ENCODE data around the gene EDC4. TPM values are rescaled to one million over a fixed set of nuclear protein-coding genes. Genes with fewer than 3 reads are reported as not detected.

Gene EDC4
- total and polyA plus RNA-seq, 2 donors from 2014 or later, result 44.7 to 56.5 TPM

DNA sequence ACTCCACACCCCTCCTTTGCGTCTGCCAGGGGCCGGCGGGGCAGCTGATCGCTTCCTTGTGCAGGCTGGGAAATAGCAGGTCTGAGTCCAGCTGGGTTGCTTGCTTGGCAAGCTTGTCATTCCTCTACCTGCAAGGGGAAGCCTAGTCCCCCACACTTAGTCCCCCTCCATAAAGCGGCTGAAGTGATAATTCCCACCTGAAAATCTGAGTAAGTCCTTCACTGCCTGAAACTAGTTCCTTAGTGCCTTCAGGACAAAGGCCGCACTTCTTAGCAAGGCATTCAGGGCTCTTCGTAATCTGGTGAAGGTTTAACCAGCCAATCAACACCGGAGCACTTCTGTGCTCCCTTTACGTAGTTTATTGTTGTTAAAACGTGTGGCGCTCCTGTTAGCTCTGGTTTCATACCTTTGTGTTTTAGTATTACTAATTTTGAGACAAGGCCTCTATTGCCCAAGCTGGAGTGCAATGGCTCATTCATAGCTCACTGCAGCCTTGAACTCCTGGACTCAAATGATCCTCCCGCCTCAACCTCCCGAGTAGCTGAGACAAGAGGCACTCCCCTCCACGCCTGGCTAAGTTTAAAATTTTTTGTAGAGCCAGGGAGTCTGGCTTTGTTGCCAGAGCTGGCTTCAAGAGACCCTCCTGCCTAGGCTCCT is 21.0 kb downstream of the EDC4 start:
- no peaks in the 10 kb centered on the region for H3K36me3 ChIP-seq (ENCODE audit: control insufficient read depth in 2 of 3, insufficient read depth in 3 of 3, low read length in 3 of 3)
- peaks cover 0 to 20% (median 8%) of the 10 kb centered on the region in 3 donors for H3K4me1 ChIP-seq (ENCODE audit: control insufficient read depth in 2 of 3, insufficient read depth in 2 of 3, low read depth in 1 of 3, low read length in 3 of 3)
- H3K4me3 ChIP-seq (ENCODE audit: low read length in 3 of 3), result peak overlapping the region; percentile 76 to 91 (median 84)
- intact Hi-C loops (cut with DNase I), result no loop called here
- DNase-seq (peak in 3 of 5 donors; percentile 26 to 72 (median 50)), FAIRE-seq (no peak)
- no peak for TF ChIP-seq CTCF (IDR thresholded peaks at IDR 0.05; ENCODE audit: borderline replicate concordance, extremely low read depth, insufficient read depth)
- peak overlapping the region; percentile 74 to 98 (median 74) for H3K9ac ChIP-seq (ENCODE audit: low read length in 3 of 3)
- H3K9me3 ChIP-seq (ENCODE audit: control insufficient read depth in 2 of 3, insufficient read depth in 1 of 3, low read length in 3 of 3), result no peaks in the 10 kb centered on the region
- peak overlapping the region; percentile 88 to 95 for H3K27ac ChIP-seq (ENCODE audit: low read depth in 2 of 2, low read length in 2 of 2)
- no peaks in the 10 kb centered on the region for H3K27me3 ChIP-seq (ENCODE audit: control insufficient read depth, insufficient read depth, low read length)

GRCh38 chr16:67897231-67897630 is 24.4 kb downstream of the EDC4 start:
- no peaks in the 10 kb centered on the region for H3K9me3 ChIP-seq (ENCODE audit: control insufficient read depth in 2 of 3, insufficient read depth in 1 of 3, low read length in 3 of 3)
- intact Hi-C loops (cut with DNase I), result no loop called here
- no peaks in the 10 kb centered on the region for H3K27me3 ChIP-seq (ENCODE audit: control insufficient read depth, insufficient read depth, low read length)
- no peaks in the 10 kb centered on the region for H3K36me3 ChIP-seq (ENCODE audit: control insufficient read depth in 2 of 3, insufficient read depth in 3 of 3, low read length in 3 of 3)
- no peak overlapping the region for H3K27ac ChIP-seq (ENCODE audit: low read depth in 2 of 2, low read length in 2 of 2)
- peak in 1 of 5 donors; percentile 19 for DNase-seq
- H3K9ac ChIP-seq (ENCODE audit: low read length in 3 of 3), result no peak overlapping the region
- H3K4me1 ChIP-seq (ENCODE audit: control insufficient read depth in 2 of 3, insufficient read depth in 2 of 3, low read depth in 1 of 3, low read length in 3 of 3), result peaks cover 0 to 20% (median 8%) of the 10 kb centered on the region in 3 donors
- no peak for TF ChIP-seq CTCF (IDR thresholded peaks at IDR 0.05; ENCODE audit: borderline replicate concordance, extremely low read depth, insufficient read depth)
- no peak overlapping the region for H3K4me3 ChIP-seq (ENCODE audit: low read length in 3 of 3)
- FAIRE-seq, result no peak

GRCh38 chr16:67901734-67902133 is 28.9 kb downstream of the EDC4 start:
- no peaks in the 10 kb centered on the region for H3K9me3 ChIP-seq (ENCODE audit: control insufficient read depth in 2 of 3, insufficient read depth in 1 of 3, low read length in 3 of 3)
- no peaks in the 10 kb centered on the region for H3K27me3 ChIP-seq (ENCODE audit: control insufficient read depth, insufficient read depth, low read length)
- DNase-seq, result no peak
- H3K4me1 ChIP-seq (ENCODE audit: control insufficient read depth in 2 of 3, insufficient read depth in 2 of 3, low read depth in 1 of 3, low read length in 3 of 3), result peaks cover 0 to 4% (median 0%) of the 10 kb centered on the region in 3 donors
- no peak overlapping the region for H3K4me3 ChIP-seq (ENCODE audit: low read length in 3 of 3)
- TF ChIP-seq CTCF (IDR thresholded peaks at IDR 0.05; ENCODE audit: borderline replicate concordance, extremely low read depth, insufficient read depth), result no peak
- no peak overlapping the region for H3K9ac ChIP-seq (ENCODE audit: low read length in 3 of 3)
- no peak overlapping the region for H3K27ac ChIP-seq (ENCODE audit: low read depth in 2 of 2, low read length in 2 of 2)
- peaks cover 0 to 2% (median 0%) of the 10 kb centered on the region in 3 donors for H3K36me3 ChIP-seq (ENCODE audit: control insufficient read depth in 2 of 3, insufficient read depth in 3 of 3, low read length in 3 of 3)
- intact Hi-C loops (cut with DNase I), result no loop called here
- FAIRE-seq, result no peak

Measured in kidney (tissue), 14 donors.